Measurements from ENCODE around the gene CLSTN3.
"Not testable (repeated sequence)": the region's sequence is repeated elsewhere in the genome, so short reads cannot be mapped to it uniquely, and the experiment has no call there.

The CLSTN3 gene

GRCh38 chr12:7154042-7154441 lies 23.9 kb downstream of the CLSTN3 start:
- no peak for DNase-seq

GRCh38 chr12:7154901-7155470 lies 24.8 kb downstream of the CLSTN3 start:
- no peak for DNase-seq

GRCh38 chr12:7155471-7156034 lies 25.4 kb downstream of the CLSTN3 start:
- DNase-seq, result no peak

GRCh38 chr12:7156259-7157197 lies 26.4 kb downstream of the CLSTN3 start:
- DNase-seq, result no peak

GRCh38 chr12:7157391-7157790 lies 27.2 kb downstream of the CLSTN3 start:
- DNase-seq, result no peak

- DNase-seq, result no peak
These were observed 28.8 kb downstream of the CLSTN3 start for GRCh38 chr12:7158781-7159609.

GRCh38 chr12:7160183-7160582 lies 30.0 kb downstream of the CLSTN3 start:
- DNase-seq, result no peak

GRCh38 chr12:7161327-7161726 lies 31.2 kb downstream of the CLSTN3 start:
- DNase-seq, result no peak

- DNase-seq, result no peak
These were observed 31.6 kb downstream of the CLSTN3 start for GRCh38 chr12:7161811-7162210.

- peak; percentile 25 for DNase-seq
These were observed 32.5 kb downstream of the CLSTN3 start for GRCh38 chr12:7162691-7163114.

- DNase-seq, result no peak
These were observed 39.8 kb downstream of the CLSTN3 start for GRCh38 chr12:7169951-7170350.

GRCh38 chr12:7171854-7172253 lies 41.7 kb downstream of the CLSTN3 start:
- no peak for DNase-seq

- DNase-seq, result no peak
These were observed 45.3 kb downstream of the CLSTN3 start for GRCh38 chr12:7175493-7175892.

- DNase-seq, result no peak
These were observed 46.4 kb downstream of the CLSTN3 start for GRCh38 chr12:7176595-7176994.

- DNase-seq, result no peak
These were observed 48.3 kb downstream of the CLSTN3 start for GRCh38 chr12:7178481-7178880.

- no peak for DNase-seq
These were observed 50.5 kb downstream of the CLSTN3 start for GRCh38 chr12:7180685-7181084.

- not testable (repeated sequence) for DNase-seq
These were observed 55.9 kb downstream of the CLSTN3 start for GRCh38 chr12:7186058-7186457.

- peak; percentile 33 for DNase-seq
These were observed 58.6 kb downstream of the CLSTN3 start for GRCh38 chr12:7188562-7189397.

- peak; percentile 54 for DNase-seq
These were observed 59.5 kb downstream of the CLSTN3 start, which contains the start of gene PEX5 for GRCh38 chr12:7189398-7190267. PEX5 (plus strand) TSS chr12:7189686; CDS start chr12:7190378, 692 bp downstream.

GRCh38 chr12:7190268-7191055 lies 60.3 kb downstream of the CLSTN3 start:
- no peak for DNase-seq

Measured in SHP77 treated with DMSO at 0.1 percent for 48 hours (cell line).